Fibroblast of skin of right biceps (primary cell): ENCODE measurements around the gene LRRC4B.

Experiments used
- DNase-seq: peaks from one replicate; pipeline ENCODE4 v3.0.0-alpha.2; 2013

LRRC4B gene

DNA sequence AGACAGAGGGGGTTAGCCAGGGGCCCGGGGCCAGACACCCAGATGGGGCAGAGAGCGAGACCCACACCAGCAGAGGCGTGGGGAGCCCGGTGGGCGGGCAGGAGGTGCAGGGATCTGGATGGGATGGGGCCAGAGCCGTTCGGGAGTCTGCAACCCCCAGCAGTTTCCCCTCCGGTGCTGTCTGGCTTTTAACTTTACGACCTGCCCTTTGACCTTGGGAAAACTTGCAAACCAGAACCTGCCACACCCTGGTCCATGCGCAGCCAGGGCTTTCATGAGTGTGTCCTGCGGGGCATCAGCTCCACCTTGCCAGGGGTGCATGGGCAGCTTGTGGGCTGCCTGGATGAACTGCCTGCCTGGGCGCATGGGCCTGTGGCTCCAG, 67.1 kb downstream of the LRRC4B start:
- no peak for DNase-seq

DNA sequence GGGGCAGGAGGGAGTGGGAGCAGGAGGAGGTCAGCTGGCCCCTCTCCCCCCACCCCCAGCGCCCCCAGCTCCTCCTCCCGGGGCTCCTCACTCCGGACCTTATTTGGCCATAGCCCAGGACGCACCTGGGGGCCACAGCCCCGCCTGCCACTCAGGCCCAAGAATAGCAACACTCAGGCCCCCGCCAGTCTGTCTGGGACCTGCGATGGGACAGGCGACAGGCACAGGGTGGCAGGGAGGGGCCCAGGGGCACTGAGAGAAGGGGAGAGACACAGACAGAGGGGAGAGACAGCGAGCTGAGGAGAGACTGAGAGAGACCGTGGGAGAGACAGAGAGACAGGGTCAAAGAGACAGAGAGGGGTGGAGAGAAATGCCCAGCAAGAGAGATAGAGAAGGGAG, 67.5 kb downstream of the LRRC4B start:
- no peak for DNase-seq

DNA sequence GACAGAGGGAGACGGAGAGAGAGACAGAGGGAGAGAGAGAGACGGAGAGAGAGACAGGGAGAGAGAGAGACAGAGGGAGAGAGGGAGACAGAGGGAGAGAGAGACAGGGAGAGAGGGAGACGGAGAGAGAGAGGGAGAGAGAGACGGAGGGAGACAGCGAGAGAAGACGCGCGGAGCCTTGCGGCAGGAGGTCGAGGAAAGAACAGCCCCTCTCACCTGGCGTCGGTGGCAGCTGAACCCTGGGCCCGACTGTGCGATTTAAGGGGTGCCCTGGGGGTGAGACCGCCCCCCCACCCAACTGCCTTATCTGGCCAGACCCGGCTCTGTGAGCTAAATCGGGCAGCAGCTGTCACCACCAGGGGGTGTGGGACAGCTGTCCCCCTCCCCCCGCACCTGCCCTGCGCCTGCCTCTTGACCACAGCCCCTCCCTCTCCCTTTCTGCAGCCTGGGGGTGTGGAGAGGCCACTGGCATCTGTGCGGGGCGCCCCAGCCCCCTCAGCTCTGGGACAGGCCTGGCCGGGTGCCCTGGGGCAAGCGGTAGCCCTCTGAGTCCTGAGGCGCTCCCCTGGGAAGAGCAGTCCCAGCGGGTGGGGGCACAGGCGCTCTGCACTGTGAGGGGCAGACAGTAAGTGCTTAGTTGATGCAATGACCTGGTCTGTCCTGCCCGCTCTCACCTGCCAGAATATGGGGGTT, 68.0 kb downstream of the LRRC4B start:
- no peak for DNase-seq

DNA sequence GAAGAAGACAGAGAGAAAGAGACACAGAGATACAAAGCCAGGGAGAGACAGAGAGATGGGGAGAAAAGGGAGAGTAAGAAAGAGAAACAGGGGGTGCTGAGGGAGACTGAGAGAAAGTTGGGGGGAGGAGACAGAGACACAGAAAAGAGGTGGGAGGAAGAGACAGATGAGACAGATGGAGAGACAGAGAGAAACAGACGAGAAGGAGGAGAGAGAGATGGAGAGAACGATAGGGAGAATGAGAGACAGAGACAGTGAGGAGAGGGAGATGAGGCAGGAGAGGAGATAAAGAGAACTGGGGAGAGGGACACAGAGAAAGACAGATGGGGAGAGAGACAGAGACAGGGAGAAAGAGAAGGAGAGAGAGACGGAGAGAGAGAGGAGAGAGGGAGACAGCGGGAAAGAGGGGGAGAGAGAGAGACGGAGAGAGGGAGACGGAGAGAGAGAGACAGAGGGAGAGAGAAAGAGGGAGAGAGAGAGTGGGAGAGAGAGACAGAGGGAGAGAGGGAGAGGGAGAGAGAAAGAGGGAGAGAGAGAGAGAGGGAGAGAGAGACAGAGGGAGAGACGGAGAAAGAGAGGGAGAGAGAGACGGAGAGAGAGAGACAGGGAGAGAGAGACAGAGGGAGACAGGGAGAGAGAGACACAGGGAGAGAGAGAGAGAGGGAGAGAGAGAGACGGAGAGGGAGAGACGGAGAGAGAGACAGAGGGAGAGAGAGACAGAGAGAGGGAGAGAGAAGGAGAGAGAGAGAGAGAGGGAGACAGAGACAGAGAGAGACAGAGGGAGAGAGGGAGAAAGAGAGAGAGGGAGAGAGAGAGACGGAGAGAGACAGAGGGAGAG, 69.8 kb downstream of the LRRC4B start:
- DNase-seq = no peak

DNA sequence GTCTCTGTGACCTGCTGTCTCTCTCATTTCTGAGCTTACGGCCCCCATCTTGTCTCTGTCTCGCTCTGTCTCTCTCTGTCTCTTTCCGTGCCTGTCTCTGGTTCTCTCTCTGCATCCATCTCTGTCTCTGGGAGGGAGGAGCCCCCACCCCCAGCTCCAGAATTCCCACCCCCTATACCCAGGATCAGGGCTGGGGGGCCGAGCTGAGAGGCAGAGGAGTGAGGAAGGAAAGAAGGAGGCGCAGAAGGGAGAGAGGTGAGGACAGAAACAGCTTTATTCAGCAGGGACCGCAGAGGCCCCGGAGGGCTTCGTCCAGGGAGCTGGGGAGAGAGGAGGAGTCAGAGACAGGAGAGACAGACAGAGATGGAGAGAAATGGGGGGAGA, 71.2 kb downstream of the LRRC4B start:
- DNase-seq = no peak

DNA sequence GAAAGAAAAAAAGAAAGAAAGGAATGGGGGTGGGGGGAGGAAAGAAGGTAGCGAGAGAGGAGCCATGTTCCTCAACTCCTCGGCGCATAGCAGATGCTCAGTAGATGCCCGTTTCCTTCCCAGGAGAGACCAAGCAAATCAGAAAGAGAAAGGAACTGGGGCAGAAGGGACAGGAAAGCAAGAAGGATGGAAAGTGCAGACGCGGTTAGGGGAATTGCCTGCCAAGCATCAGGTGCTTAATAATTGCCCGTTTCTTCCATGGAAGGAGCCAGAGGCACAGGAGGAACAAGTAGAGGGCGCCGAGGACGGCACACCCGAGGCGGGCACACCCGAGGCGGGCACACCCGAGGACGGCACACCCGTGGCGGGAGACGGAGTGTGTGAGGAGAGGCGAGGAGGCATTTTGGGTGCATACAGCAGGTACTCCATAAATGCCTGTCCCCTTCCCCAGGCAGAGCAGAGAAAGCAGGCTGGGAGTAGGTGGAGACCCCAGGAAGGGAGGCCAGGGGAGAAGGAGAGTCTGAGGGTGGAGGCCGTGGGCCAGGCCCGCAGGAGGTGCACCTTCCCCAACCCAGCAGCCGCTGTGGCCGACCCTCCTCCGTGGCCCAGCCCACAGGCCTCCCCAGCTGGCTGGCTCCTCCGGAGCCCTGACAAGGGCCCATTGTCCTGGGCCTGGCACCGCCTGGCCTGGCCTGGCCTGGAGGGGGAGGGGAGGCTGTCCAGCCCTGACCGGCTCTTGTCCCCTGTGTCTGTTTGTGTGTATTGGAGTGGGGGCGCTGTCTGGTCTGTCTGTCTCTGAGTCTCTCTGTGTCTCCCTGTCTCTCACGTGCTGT, 71.8 kb downstream of the LRRC4B start:
- DNase-seq = no peak

DNA sequence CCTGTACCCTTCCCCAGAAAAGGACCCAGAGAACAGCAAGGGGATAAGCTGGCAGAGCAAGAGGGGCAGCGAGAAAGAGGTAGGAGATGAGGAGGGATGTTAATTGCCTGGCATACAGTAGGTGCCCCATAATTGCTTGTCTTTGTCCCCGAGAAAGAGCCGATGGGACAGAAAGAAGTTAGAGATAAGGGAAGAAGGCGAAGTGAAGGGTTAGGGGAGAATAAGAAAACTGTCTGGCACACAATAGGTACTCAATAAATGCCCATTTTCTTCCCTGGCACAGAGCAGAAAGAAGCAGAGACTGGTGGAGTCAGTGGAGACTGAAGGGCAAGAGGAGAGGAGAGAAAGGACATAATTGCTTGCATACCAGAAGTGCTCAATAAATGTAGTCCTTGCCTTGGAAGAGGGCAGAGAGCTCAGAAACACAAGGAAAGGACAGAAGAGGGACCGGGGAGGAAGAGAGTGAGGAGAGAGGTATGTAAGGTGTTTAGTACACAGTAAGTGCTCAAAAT, 73.2 kb downstream of the LRRC4B start:
- no peak for DNase-seq

DNA sequence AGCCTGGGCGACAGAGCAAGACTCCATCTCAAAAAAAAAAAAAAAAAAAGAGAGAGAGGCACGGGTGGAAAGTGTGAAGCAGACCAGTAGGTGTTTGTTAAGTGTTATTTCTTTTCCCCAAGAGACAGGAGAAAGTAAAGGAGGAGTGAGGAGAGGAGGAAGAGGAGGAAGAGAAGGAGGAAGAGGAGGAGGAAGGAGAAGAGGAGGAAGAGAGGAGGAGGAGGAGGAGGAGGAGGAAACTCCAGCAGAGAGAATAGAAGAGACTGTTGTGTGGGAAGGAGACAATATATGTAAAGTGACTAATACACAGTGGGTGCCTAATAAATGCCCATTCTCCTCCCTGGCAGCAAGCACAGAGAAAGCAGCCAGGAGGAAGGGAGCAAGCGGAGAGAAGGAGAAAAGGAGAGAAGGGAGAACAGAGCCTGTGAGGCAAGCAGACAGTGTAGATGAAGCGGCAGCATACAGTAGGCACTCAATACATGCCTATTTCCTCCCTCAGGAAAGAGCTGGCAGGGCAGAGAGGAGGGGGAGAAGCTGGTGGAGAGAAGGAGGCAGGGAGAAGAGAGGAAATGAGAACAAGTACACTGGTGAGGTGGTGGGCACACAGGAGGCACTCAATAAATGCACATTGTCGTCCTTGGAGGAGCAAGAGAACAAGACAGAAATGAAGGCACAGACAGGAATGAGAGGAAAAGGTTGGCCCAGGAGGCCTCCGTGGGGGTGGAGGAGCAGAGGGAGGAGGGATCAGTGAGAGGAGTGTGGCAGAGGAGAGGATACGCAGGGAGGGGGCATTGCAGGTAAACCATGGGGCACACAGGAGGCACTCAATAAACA, 73.8 kb downstream of the LRRC4B start:
- no peak for DNase-seq

DNA sequence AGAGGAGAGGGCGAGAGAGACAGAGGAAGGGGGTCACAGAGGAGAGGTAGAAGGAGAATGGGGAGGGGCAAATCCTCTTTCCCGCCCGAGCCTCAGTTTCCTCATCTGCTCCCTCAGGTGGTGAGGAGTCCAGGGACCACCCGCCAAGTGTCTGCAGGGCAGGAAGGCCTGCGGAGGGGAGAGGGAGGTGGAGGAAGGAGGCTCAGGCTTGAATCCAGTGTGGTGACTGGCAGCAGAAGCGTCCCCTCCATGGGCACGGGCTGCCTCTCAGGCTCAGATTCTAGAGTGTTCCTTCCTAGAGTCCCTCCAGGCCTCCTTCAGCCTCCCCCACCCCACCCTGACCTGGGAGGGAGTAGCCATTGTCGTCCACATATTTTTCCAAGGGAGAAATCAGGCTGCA, 75.1 kb downstream of the LRRC4B start:
- no peak for DNase-seq

DNA sequence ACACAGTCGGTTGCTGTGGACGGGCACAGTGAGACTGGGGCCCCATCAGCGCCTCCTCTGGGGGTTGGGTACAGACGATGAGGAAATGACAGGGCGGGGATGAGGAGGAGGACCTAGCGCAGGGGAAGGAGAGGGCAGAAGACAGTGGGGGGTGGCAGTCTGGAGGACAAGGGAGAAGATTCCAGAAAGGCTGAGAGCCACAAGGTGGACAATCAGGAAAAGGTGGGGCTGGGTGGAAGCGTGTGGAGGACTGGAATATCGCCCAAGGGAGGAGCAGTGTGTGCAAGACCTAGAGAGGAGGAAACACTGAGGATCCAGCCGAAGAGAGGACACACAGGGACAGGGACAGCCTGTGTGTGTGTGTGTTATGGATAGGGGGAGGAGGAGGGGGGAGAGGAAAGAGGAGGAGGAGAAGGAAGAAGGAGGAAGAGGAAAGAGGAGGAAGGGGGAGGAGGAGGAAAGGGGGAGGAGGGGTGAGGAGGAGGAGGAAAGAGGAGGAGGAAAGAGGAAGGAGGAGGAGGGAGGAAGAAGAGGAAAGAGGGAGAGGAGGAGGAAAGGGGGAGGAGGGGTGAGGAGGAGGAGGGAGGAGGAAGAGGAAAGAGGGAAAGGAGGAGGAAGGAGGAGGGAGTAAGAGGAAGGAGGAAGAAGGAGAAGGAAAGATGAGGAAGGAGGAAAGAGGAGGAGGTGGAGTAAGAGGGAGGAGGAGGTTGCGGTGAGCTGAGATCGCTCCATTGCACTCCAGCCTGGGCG, 75.8 kb downstream of the LRRC4B start:
- peak; percentile 10 for DNase-seq

DNA sequence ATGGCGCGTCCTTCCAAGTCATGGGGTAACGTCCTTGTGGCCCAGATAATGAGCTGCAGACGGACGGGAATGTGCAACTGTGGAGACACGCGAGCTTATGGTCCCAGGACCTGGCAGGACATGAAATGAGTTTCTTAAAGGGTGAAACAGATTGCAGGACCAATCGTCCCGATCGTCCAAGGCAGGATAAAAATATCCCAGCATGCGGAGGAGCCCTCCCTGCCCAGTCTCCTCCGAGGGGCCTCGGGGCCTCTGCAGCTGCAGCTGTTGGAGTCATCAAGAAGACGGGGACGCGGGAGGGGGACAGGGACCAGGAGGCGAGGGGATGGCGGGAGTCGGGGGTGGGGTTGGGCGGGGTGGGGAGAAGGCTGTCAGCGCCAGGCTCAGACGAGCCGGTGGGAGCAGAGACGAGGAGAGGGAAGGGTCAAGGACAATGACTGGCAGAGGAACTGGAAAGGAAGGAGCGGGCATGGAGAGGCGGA, 77.2 kb downstream of the LRRC4B start:
- no peak for DNase-seq

DNA sequence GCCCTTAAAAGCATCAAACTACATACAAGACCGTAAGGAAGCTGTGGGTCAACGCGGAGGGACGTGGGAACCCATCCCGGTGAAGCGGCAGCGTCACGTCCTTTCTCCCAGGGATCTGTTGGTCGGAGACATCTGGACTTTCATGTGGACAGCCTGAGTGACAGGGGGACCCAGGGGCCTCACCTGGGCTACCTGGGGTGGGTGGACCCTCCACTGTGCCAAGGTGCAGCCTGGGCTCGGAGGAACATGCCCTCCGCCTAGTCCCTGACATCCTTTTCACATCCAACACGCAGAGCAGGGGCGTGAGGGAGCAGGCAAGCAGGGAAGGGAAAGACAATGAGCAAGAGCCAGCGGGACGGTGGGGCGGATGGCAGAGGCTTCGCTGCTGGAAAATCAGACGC, 77.8 kb downstream of the LRRC4B start:
- DNase-seq = no peak

DNA sequence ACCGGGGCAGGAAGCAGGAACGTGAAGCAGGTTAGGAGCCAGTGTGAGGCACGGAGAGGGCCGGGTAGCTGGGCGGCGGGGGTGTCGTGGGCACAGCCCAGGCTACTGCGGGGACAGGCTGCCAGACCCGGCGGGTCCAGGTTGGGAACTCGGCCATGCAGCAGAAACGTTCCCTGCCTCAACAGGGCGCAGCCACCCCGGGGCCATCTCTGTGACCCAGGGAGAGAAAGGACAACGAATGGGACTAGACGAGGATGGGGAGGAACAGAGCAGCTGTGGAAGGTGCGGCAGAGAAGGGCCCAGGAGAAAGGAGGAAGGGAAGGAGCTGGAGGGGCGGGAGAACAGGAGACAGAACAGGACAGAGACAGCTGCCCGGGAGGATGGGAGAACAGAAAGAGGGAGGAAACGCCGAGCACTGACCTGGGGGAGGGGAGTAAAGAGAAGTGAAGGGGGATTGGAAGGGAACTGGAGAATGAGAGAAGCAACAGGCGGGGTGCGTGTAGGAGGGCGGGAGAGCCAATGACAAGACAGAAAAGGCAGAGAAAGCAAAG, 78.7 kb downstream of the LRRC4B start:
- DNase-seq = no peak

DNA sequence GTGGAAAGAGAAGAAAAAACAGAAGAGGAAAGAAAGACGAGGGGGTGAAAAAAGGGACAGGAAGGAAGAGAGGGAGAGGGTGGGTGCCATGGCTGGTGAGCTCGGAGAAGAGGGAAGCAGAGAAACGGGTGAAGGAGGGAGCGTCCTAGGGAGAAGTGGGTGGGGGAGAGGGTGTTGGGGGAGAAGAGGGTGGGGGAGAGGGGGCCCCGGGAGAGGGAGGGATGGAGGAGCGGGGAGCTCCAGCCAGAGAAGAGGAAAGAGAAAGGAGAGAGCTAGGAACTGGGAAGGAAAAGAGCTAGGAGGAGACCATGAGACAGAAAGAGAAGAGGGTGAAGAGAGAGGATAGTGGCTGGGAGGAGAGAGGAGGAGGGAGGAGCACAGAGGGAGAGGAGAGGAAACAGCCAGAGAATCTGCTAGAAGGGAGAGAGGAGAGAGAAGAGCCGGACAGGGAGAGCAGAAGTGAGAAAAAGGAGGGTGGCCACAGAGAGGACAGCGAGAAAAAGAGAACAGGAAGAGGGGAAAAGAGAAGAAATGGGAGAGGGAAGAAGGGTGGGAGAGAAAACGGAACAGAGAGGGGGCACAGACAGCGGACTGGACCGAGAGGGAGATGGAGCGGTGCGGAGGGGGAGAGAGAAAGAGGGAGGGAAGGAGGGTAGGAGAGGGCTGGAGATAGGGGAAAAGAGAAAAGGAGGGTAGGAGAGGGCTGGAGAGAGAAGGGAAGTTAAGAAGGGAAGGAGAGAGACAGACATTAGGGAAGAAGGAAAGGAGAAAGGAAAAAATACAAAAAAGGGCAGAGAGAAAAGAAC, 79.6 kb downstream of the LRRC4B start:
- DNase-seq = no peak

DNA sequence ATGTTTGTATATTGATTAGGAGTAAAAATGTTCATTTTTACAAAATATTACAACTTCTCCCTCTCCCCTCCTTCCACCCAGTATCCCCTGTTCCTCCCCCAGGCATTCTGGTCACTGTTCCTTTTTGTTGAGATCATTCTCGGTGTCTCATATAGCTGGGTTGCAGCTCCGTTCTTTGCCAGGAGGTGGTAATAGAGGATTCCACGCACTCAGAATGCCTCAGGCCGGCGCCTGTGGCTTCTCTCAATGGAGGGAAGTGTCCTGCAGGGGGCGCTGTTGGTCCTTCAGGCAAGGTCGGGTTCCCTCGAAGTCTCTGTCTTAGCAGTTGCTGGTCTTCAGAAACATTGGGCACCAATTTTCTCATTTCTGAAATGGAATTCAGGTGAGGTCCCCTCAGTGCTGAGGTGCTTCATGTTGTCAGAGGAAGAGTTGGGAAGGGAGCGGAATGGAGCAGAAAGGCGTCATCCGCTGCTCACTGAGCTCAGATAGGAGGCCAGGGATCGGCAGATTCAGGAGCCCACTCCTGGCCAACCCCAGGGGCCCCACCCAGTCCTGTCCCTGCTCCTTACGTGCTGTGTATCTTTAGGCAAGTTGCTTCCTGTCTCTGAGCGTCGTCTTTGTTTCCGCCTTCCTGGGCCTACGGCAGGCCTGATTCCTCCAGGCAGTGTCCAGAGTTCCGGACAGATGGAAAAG, 81.3 kb downstream of the LRRC4B start:
- peak; percentile 38 for DNase-seq

DNA sequence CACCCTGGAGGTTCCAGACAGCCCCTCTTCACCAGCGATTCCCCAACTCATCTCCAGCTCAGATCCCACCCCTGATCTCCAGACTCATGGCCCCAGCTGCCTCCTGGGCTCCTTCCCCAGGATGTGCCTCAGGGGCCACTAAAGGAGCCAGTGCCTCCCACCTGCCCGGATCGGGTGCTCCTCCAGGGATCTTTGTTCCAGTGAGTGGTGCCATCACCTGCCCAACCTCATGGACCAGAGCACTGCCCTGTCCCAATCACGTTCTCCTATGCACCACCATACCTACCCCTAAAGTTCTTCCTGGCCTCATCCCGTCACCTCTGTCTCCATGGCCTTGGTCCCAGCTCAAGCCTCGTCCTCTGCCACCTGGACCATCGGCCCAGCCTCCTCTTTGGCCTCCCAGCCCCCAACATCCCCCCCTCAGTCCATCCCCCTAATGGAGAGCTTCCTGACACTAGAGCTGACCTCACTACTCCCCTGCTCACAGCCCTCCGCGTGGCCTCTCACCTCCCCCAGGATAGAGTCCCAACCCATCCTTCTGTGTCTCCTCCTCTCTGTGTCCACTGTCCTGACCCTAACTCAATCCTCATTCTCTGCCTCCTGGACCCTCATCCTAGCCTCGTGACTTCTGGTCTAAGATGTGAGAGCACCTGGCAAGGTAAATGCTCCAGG, 82.8 kb downstream of the LRRC4B start:
- DNase-seq = no peak

DNA sequence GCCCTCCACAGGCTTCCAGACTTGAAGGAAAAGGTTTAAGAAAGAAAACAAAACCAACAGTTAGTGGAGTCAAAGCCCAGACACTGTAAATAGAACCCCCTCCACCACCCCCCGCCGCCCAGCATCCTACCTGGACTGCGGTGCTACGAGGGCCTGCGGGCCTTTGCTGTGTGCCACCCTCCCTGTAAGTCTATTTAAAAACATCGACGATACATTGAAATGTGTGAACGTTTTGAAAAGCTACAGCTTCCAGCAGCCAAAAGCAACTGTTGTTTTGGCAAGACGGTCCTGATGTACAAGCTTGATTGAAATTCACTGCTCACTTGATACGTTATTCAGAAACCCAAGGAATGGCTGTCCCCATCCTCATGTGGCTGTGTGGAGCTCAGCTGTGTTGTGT, 85.3 kb downstream of the LRRC4B start:
- DNase-seq = no peak

DNA sequence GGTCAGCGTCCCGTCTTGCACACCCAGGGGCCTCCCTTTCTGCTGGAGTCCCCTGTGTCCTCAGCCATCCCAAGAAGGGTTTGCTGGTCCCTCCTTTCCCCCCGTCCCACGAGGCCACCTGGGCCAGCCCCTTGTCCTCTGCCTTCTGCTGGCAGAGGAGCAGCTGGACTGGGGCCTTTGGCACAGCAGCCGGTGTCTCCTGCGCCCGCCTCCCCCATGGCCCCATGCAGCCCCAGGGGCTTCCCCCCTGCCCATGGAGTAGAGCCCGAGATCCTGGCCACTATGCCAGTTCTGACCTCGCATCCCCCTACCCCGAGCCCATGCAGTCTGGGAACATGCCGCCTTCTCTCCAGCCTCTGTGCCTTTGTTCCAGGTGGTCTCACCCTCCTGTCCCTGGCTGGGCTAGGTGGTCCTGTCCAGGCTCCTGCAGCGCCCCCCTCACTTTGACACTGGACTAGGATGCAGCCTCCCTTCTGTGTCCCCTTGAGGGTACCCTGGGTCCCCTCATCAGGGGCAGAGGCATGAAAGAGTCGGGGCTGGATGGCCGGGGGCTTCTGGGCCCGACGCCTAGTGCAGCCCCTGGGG, 85.9 kb downstream of the LRRC4B start:
- no peak for DNase-seq
